Measurements from ENCODE around the gene HEBP2. TPM values are rescaled to one million over a fixed set of nuclear protein-coding genes. Genes with fewer than 3 reads are reported as not detected.

Gene HEBP2
- total and polyA plus RNA-seq, 7 donors = 16.6 to 75.3 (median 46.3) TPM

DNA sequence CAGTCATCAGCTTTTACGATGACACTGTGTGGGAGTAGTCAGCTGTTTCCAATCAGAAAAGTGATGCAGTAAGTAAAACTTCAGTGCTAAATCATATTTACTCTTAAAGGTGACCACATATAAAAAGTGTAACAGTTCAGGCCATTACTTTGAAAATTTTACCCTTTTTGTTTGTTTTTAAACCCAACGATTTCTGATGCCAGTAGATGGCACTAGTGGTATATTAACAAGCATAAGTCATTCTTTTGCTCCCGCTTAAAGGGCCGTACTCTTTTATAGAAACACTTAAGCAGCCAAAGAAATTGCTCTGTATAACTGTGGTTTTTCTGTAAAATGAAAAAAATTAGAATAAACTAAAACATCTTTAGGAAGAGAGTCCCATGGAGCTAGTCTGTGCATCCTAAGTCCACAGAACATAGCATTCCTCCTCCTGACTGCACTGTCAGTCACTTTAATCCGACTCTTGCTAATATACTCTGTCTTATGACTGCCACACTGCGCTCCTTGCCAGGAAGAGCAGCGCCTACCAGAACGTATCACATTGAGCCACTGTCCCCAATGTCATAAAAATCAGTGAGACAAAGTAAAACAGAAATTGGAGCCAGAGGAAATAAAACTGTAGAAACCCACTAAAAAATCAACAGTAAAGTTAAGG lies 25.0 kb downstream of the HEBP2 start:
- WGBS, 2 donors = 15 to 37% methylated on average over 8 of the region's 8 CpGs
- no peak for DNase-seq
- TF ChIP-seq EP300 (IDR thresholded peaks at IDR 0.05) (no peak), POLR2A (IDR thresholded peaks at IDR 0.05) (no peak), CTCF (IDR thresholded peaks at IDR 0.05) (peak in 3 of 4 experiments; percentile 26 to 60 (median 49))
- Histone ChIP-seq H3K36me3 (peaks cover 0 to 4% (median 1%) of the 10 kb centered on the region in 4 donors), H3K4me3 (peak overlapping the region in 3 of 4 donors; percentile 0 to 18 (median 13)), H3K4me1 (peaks cover 0 to 21% (median 15%) of the 10 kb centered on the region in 4 donors), H3K27me3 (no peaks in the 10 kb centered on the region), H3K9me3 (no peaks in the 10 kb centered on the region), H3K27ac (peak overlapping the region in 3 of 4 donors; percentile 39 to 51 (median 47))
- intact Hi-C loops (cut with DNase I) = loop anchor here (1.0 to 2.0 kb wide), 3 partner anchors 80 to 312 kb away; no protein-coding TSS in a partner anchor

- DNase-seq = no peak
- no peaks in the 10 kb centered on the region for H3K9me3 ChIP-seq
- TF ChIP-seq CTCF (IDR thresholded peaks at IDR 0.05) (no peak), EP300 (IDR thresholded peaks at IDR 0.05) (no peak), POLR2A (IDR thresholded peaks at IDR 0.05) (no peak), POLR2AphosphoS5 (IDR thresholded peaks at IDR 0.05) (no peak)
- no peaks in the 10 kb centered on the region for H3K36me3 ChIP-seq
- H3K27ac ChIP-seq = peak overlapping the region in 3 of 4 donors; percentile 39 to 51 (median 47)
- H3K4me1 ChIP-seq = peaks cover 0 to 21% (median 15%) of the 10 kb centered on the region in 4 donors
- H3K27me3 ChIP-seq = no peaks in the 10 kb centered on the region
- H3K4me3 ChIP-seq = peak overlapping the region in 2 of 4 donors; percentile 13 to 18
- intact Hi-C loops (cut with DNase I) = loop anchor here (1.0 to 2.0 kb wide), 3 partner anchors 79 to 313 kb away; no protein-coding TSS in a partner anchor
- 77 to 78% methylated on average over 12 of the region's 12 CpGs for WGBS, 2 donors
Observed at GRCh38 chr6:138429761-138430160, 25.7 kb downstream of the HEBP2 start.

DNA sequence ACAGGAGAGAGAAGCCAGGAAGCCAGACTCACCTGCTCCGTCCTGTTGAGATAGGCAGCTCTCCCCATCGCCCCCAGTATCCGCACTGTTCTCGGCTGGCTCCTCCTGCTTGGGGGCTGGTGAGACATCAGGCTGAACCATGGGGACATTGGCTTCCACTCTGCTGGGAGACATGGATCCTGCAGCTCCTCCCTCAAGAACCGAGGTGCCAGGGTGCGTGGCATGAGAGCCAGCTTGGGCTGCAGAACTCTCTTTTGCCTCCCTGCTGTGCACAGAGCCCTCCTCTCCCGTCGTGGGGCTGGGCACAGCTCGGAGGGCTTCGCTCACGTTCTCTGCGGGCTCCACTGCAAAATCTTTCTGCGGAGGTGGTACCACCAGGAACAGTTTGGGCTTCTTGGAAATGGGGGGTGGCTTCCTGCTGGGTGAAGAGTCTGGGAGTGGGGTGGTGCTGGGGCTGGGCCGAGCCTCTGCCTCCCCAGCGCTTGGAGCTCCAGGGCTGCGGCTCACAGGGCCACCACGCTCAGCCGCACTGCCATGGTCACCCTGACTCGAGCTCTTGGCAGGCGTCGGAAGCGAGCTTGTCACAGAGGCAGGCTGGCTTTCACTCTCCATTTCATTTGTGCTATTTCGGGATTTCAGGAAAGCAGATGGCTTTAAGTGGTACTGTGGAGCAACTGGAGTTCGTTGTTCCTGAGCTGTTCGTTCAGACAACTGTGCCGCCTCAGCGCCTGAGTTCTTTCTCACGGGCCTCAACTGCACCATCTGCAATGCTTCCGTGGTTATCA lies 26.5 kb downstream of the HEBP2 start:
- intact Hi-C loops (cut with DNase I) = no loop called here
- DNase-seq = no peak
- Histone ChIP-seq H3K27me3 (no peaks in the 10 kb centered on the region), H3K36me3 (no peaks in the 10 kb centered on the region), H3K4me3 (no peak overlapping the region), H3K4me1 (peaks cover 0 to 21% (median 15%) of the 10 kb centered on the region in 4 donors), H3K27ac (no peak overlapping the region), H3K9me3 (no peaks in the 10 kb centered on the region)
- TF ChIP-seq POLR2A (IDR thresholded peaks at IDR 0.05) (no peak), CTCF (IDR thresholded peaks at IDR 0.05) (no peak), EP300 (IDR thresholded peaks at IDR 0.05) (no peak), POLR2AphosphoS5 (IDR thresholded peaks at IDR 0.05) (no peak)
- WGBS, 2 donors = 89 to 90% methylated on average over 29 of the region's 29 CpGs

DNA sequence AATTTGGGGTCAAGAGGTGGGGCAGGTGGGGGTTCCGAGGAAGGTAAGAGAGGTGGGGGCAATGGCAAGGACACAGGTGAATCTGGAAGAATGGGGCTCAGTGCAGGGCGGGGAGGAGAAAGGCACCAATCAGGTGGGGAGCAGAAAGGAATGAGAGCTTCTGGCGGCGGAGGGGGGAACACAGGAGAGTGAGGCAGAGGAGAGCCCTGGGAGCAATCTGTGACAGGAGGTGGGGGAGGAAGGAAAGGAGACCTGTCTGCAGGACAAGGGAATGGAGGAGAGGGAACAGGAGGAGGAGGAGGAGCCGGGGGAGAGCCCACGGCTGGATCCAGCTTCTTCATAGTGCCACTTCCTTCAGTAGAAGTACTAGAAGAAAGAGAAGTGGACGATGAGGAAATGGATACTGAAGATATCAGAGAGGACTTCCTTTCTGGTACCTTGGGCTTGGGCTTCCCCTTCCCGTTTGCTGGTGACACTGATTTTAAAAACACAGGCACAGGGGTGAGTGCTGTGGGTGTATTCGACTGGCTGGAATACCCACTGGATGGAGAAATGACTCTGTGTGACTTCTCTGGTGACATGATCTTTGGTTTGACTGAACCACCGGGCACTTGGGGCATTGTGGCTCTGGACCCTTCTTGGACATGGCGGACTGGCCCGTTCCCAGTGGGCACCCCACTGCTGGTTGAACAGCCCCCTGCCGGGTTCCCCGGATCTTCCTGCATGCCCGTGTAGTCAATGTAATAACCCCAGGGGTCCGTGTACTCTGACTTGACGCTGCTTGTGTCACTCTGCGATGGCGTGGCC lies 27.4 kb downstream of the HEBP2 start:
- Histone ChIP-seq H3K36me3 (no peaks in the 10 kb centered on the region), H3K4me3 (no peak overlapping the region), H3K27me3 (no peaks in the 10 kb centered on the region), H3K9me3 (no peaks in the 10 kb centered on the region), H3K27ac (no peak overlapping the region), H3K4me1 (peaks cover 0 to 21% (median 15%) of the 10 kb centered on the region in 4 donors)
- DNase-seq = no peak
- 85 to 91% methylated on average over 19 of the region's 19 CpGs for WGBS, 2 donors
- intact Hi-C loops (cut with DNase I) = no loop called here
- TF ChIP-seq POLR2A (IDR thresholded peaks at IDR 0.05) = no peak
- TF ChIP-seq CTCF (IDR thresholded peaks at IDR 0.05) = no peak
- no peak for TF ChIP-seq POLR2AphosphoS5 (IDR thresholded peaks at IDR 0.05)
- no peak for TF ChIP-seq EP300 (IDR thresholded peaks at IDR 0.05)

Data from sigmoid colon (tissue), 7 donors.